AG04449 (cell line): ENCODE results near the gene THEM4.
"Not testable (repeated sequence)": the region's sequence is repeated elsewhere in the genome, so short reads cannot be mapped to it uniquely, and the experiment has no call there.

Source experiments
- CTCF ChIA-PET: fragments of 350-600 bp; formaldehyde crosslinking; extraction: SDS; loops from one replicate; lab custom pipeline; 2021; ENCODE audit warnings: antibody characterized with exemption; lab: Yijun Ruan, JAX
- POLR2A ChIA-PET: fragments of 400-600, 350-600 bp; formaldehyde crosslinking; extraction: SDS; loops from one replicate; lab custom pipeline; 2020; ENCODE audit warnings: antibody characterized with exemption, inconsistent platforms; lab: Yijun Ruan, JAX
- DNase-seq: peaks from one replicate; pipeline ENCODE4 v3.0.0-alpha.2; 2010; ENCODE audit warnings: low read depth, low spot score
- H3K4me3 ChIP-seq: 2 replicates; pipeline ENCODE4 v1.5.1; 2011; ENCODE audit warnings: low read depth, mild to moderate bottlenecking, control low read depth, low read length
- CTCF ChIP-seq: IDR thresholded peaks from one replicate; pipeline ENCODE4 v1.5.1; 2011; ENCODE audit warnings: mild to moderate bottlenecking, moderate library complexity, low read length, control low read depth, inconsistent platforms; ENCODE audit not compliant: insufficient read depth; ENCODE audit errors: missing control alignments

Gene THEM4

GRCh38 chr1:151858886-151859665 lies 50.2 kb downstream of the THEM4 start:
- CTCF ChIA-PET, result interaction anchor here (0.9 to 1.5 kb wide), 3 partner anchors 13 to 166 kb away, joined by 3 to 4 read pairs (median 4); no protein-coding TSS in a partner anchor
- POLR2A ChIA-PET, result no interaction called here
- no peak for TF ChIP-seq CTCF
- no peak for DNase-seq
- H3K4me3 ChIP-seq, result no peak overlapping the region

- no peak for DNase-seq
- CTCF ChIA-PET, result interaction anchor here (1.5 kb wide), 2 partner anchors 22 to 144 kb away, joined by 3 to 4 read pairs; no protein-coding TSS in a partner anchor
- TF ChIP-seq CTCF, result no peak
- no peak overlapping the region for H3K4me3 ChIP-seq
- POLR2A ChIA-PET, result no interaction called here
Measured at GRCh38 chr1:151858030-151858746, 51.1 kb downstream of the THEM4 start.

GRCh38 chr1:151855933-151856332 lies 53.4 kb downstream of the THEM4 start:
- no peak overlapping the region for H3K4me3 ChIP-seq
- CTCF ChIA-PET, result no interaction called here

GRCh38 chr1:151855516-151855915 lies 53.8 kb downstream of the THEM4 start:
- DNase-seq, POLR2A ChIA-PET, H3K4me3 ChIP-seq, CTCF ChIA-PET: not testable (repeated sequence)

More at GRCh38 chr1:151855933-151856332, 53.4 kb downstream of the THEM4 start:
- POLR2A ChIA-PET, result no interaction called here
- DNase-seq, result no peak
- no peak for TF ChIP-seq CTCF

GRCh38 chr1:151854658-151855057 lies 54.7 kb downstream of the THEM4 start:
- DNase-seq, result no peak
- TF ChIP-seq CTCF, result no peak
- CTCF ChIA-PET, result no interaction called here
- POLR2A ChIA-PET, result no interaction called here
- H3K4me3 ChIP-seq, result no peak overlapping the region

GRCh38 chr1:151853411-151853943 lies 55.8 kb downstream of the THEM4 start, which contains the start of gene THEM5:
Gene THEM5 (minus strand): TSS chr1:151853712. CDS start chr1:151853565, 147 bp downstream.
- ChIA-PET POLR2A (no interaction called here), CTCF (no interaction called here)
- TF ChIP-seq CTCF, result no peak
- H3K4me3 ChIP-seq, result no peak within 1 kb of the TSS
- DNase-seq, result no peak
